Stimulated activated CD8-positive, alpha-beta memory T cell treated with anti-CD3 and anti-CD28 coated beads, Interleukin-4, amount 100 ng/mL, for 4 hours (primary cell): ENCODE measurements around the gene MED14.

Experiments
- DNase-seq, 2 donors: peaks; one replicate each; pipeline ENCODE4 v3.0.0-alpha.2; 2020; ENCODE audit warnings: low read depth in 2 of 2, low spot score in 1 of 2

MED14 gene

DNA sequence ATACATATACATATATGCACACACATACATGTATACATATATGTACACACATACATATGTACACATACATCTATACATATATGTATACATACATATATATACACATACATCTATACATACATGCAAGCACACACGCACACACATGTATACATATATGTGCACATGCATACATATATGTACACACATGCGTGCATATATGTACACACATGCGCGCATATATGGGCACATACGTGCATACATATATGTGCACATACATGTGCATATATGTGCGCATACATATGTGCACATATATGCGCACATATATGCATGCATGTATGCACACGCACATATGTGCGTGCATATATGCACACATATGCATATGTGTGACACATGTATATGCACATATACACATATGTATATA, 119.4 kb downstream of the MED14 start:
- DNase-seq, result no peak

DNA sequence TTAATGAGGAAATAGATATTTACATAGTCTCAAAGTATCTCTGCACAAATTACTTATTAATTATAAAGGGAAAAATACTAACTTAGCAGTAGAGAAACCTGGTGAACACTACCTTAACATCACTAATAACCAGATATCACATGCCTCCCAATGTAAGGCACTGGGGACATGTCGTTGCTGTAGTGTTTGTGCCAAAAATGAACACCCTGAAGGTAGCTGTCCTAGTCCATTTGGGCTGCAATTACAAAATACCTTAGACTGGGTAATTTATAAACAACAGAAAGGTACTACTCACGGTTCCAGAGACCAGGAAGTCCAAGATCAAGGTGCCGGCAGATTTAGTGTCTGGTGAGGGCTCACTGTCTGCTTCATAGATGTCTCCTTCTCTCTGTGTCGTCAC, 122.8 kb downstream of the MED14 start:
- DNase-seq, result no peak

DNA sequence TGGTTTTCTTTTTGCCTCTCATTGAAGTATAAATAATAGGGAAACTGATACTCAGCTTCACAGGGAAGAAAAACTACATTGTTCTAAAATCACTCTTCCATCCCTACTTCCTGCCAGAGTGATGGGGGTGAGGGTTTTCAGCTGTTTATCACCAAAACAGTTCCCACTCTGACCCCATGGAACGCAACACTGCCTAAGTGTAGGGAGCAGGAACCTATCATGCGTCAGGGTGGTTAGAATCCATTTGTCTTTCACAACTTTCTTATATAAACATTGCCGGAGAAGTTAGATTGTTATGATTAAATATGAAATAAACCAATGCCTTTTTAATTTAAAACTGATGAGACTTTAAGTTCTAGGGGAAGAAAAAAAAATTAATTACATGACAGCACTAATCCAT, 128.0 kb downstream of the MED14 start:
- no peak for DNase-seq

DNA sequence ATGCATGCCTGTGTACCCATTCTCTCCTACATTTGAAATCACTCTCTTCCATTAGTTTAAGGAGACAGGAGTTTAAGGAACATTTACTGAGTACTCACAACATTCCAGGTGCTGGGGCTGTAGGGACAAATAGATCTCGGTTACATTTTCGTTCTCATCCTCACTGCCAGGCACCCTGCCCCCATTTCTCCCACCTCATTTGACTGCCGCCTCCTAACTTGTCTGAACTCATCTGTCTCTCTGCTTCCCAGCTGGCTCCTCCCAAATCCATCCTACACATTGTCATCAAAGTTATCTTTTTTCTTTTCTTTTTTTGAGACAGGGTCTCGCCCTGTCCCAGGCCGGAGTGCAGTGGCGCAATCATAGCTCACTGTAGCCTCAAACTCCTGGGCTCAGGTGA, 131.9 kb downstream of the MED14 start:
- no peak for DNase-seq
